Measurements from ENCODE around the gene ABCC6. TPM values are rescaled to one million over a fixed set of nuclear protein-coding genes. Genes with fewer than 3 reads are reported as not detected.
A peak's percentile ranks its signal among the peaks of the same experiment; 100 is the strongest.

ABCC6 gene
- total and polyA plus RNA-seq, 2 of the 13 experiments (the other 11 are each of a cell fraction or from before 2014, with no cell fraction given), result 82.4 to 105 TPM

DNA sequence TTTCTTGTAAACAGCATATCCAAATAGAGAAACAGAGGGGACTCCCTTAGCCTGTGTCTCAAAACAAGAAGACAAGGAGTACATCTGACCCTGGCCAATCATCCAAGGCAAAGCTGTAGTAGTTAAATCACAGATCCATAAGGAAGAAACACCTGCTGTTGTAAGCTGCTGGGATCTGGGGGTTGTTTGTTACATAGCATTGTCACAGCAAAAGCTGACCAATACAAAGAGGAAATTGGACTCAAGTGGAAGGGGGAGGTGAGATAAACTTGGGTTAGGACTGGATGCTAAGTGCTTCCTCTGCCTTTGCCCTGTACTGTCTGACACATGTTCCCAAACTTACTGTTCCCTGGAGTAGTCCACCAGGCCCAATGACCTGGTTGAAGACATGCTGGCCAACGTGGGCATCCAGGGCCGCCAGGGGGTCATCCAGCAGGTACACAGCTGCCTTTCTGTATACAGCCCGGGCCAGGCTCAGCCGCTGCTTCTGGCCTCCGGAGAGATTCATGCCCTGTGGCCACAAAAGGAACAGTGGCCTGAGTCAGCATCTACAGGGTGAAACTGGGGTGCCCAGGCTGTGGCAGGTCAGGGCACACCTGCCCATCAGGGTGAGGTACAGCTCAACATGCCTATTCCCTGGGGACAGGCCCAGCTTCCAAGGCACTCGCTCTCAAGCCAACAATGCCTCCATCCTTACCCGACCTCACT lies 44.7 kb downstream of the ABCC6 start:
- H3K27ac ChIP-seq (ENCODE audit: extremely low read length, insufficient read depth, low read length), result no peak overlapping the region
- ChIA-PET CTCF (ENCODE audit: low intra/inter-chr PET ratio, low total read pairs) (no interaction called here), POLR2A (no interaction called here)
- no peak overlapping the region for H3K9ac ChIP-seq (ENCODE audit: insufficient read depth, low read depth, low read length)
- no peaks in the 10 kb centered on the region for H3K9me3 ChIP-seq (ENCODE audit: low read length)
- in situ Hi-C loops (cut with HindIII; ENCODE audit: extremely low pct_ligation_motif_present, low pct_unique_long_range_greater_than_20kb), result no loop called here
- peaks cover 57 to 90% of the 10 kb centered on the region in 2 experiments for H3K36me3 ChIP-seq (replicated peaks in 1 of 2; ENCODE audit: control insufficient read depth in 1 of 2, insufficient read depth in 2 of 2, low read length in 2 of 2)
- no peaks in the 10 kb centered on the region for H4K20me1 ChIP-seq (ENCODE audit: insufficient read depth, low read length)
- ATAC-seq (no peak), DNase-seq (ENCODE audit: low spot score) (no peak), FAIRE-seq (no peak)
- no peak overlapping the region for H2AFZ ChIP-seq (ENCODE audit: low read length)
- 96% methylated on average over 5 of the region's 7 CpGs for WGBS (ENCODE audit: low lambda C conversion rate)
- no TSS peak for BruUV-seq (replicated peaks)
- TF ChIP-seq ZKSCAN1 (IDR thresholded peaks at IDR 0.05; ENCODE audit: low read length) (no peak), RBAK (CRISPR knock-in tag; IDR thresholded peaks at IDR 0.05) (peak; percentile 99), SRY (CRISPR knock-in tag; IDR thresholded peaks at IDR 0.05) (no peak), ZNF609 (CRISPR knock-in tag; IDR thresholded peaks at IDR 0.05; ENCODE audit: borderline replicate concordance) (0 out of 2 replicates have a peak, but pooled peaks have one; percentile 22), ZNF280B (CRISPR knock-in tag; IDR thresholded peaks at IDR 0.05; ENCODE audit: borderline replicate concordance) (0 out of 2 replicates have a peak, but pooled peaks have one; percentile 29), MAFK (conservative IDR thresholded peaks at IDR 0.05 in 1 of 2, IDR thresholded peaks at IDR 0.05 in 1 of 2; ENCODE audit: low read length in 2 of 2) (peak in 1 of 2 experiments; percentile 12; a peak in 2 of 4 replicates), POLR2A (IDR thresholded peaks at IDR 0.05; ENCODE audit: insufficient read depth in 1 of 2, low read depth in 2 of 2, low read length in 2 of 2) (peak; percentile 29 to 30; a peak in 1 of 4 replicates), CERS6 (CRISPR knock-in tag; IDR thresholded peaks at IDR 0.05) (no peak), TCF12 (IDR thresholded peaks at IDR 0.05) (no peak), TCF12 (CRISPR knock-in tag; IDR thresholded peaks at IDR 0.05) (no peak), ZFP62 (CRISPR knock-in tag; IDR thresholded peaks at IDR 0.05) (no peak), ZBTB7A (CRISPR knock-in tag; IDR thresholded peaks at IDR 0.05) (no peak)
- TF ChIP-seq, protein P1, sequence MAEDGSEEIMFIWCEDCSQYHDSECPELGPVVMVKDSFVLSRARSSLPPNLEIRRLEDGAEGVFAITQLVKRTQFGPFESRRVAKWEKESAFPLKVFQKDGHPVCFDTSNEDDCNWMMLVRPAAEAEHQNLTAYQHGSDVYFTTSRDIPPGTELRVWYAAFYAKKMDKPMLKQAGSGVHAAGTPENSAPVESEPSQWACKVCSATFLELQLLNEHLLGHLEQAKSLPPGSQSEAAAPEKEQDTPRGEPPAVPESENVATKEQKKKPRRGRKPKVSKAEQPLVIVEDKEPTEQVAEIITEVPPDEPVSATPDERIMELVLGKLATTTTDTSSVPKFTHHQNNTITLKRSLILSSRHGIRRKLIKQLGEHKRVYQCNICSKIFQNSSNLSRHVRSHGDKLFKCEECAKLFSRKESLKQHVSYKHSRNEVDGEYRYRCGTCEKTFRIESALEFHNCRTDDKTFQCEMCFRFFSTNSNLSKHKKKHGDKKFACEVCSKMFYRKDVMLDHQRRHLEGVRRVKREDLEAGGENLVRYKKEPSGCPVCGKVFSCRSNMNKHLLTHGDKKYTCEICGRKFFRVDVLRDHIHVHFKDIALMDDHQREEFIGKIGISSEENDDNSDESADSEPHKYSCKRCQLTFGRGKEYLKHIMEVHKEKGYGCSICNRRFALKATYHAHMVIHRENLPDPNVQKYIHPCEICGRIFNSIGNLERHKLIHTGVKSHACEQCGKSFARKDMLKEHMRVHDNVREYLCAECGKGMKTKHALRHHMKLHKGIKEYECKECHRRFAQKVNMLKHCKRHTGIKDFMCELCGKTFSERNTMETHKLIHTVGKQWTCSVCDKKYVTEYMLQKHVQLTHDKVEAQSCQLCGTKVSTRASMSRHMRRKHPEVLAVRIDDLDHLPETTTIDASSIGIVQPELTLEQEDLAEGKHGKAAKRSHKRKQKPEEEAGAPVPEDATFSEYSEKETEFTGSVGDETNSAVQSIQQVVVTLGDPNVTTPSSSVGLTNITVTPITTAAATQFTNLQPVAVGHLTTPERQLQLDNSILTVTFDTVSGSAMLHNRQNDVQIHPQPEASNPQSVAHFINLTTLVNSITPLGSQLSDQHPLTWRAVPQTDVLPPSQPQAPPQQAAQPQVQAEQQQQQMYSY (CRISPR knock-in tag; IDR thresholded peaks at IDR 0.05), result no peak
- no peak overlapping the region for H3K4me3 ChIP-seq (replicated peaks in 1 of 3; ENCODE audit: insufficient read depth in 1 of 3, low read depth in 2 of 3, low read length in 3 of 3)
- H3K4me2 ChIP-seq (ENCODE audit: low read depth, low read length), result no peak overlapping the region
- no peaks in the 10 kb centered on the region for H3K27me3 ChIP-seq (ENCODE audit: control insufficient read depth in 1 of 2, insufficient read depth in 2 of 2, low read length in 2 of 2)
- intact Hi-C loops (cut with micrococcal nuclease; ENCODE audit: unreplicated experiment), result no loop called here
- no peaks in the 10 kb centered on the region for H3K79me2 ChIP-seq (ENCODE audit: insufficient read depth, low read length)
- no peaks in the 10 kb centered on the region for H3K4me1 ChIP-seq (ENCODE audit: insufficient read depth, low read length)

All from HepG2 (cell line).